Measurements from ENCODE around the gene TIGD6. TPM values are rescaled to one million over a fixed set of nuclear protein-coding genes. Genes with fewer than 3 reads are reported as not detected.
"Not testable (repeated sequence)": the region's sequence is repeated elsewhere in the genome, so short reads cannot be mapped to it uniquely, and the experiment has no call there.

TIGD6 gene
- total RNA-seq, 2 donors from 2014 or later, result 4.7 to 11.7 TPM

- H3K27ac ChIP-seq, result no peak overlapping the region
- intact Hi-C loops (cut with DNase I), result no loop called here
Observed at GRCh38 chr5:150035139-150035895, 34.9 kb upstream of the TIGD6 start.

GRCh38 chr5:150034662-150035061, 34.2 kb upstream of the TIGD6 start:
- intact Hi-C loops (cut with DNase I), result no loop called here
- 76% methylated on average over 4 of the region's 4 CpGs for WGBS
- Histone ChIP-seq H3K9me3 (no peaks in the 10 kb centered on the region), H3K4me1 (replicated peaks) (peaks cover 4% of the 10 kb centered on the region), H3K27ac (no peak overlapping the region), H3K4me3 (no peak overlapping the region), H3K27me3 (replicated peaks; ENCODE audit: insufficient read depth) (no peaks in the 10 kb centered on the region), H3K36me3 (peaks cover 0 to 9% of the 10 kb centered on the region in 2 donors)
- no peak for TF ChIP-seq POLR2AphosphoS5 (IDR thresholded peaks at IDR 0.05)
- no peak for TF ChIP-seq POLR2A (IDR thresholded peaks at IDR 0.05)
- TF ChIP-seq CTCF (IDR thresholded peaks at IDR 0.05), result no peak
- no peak for DNase-seq (ENCODE audit: low spot score)

More at GRCh38 chr5:150035139-150035895, 34.9 kb upstream of the TIGD6 start:
- no peak for TF ChIP-seq POLR2A (IDR thresholded peaks at IDR 0.05)
- TF ChIP-seq CTCF (IDR thresholded peaks at IDR 0.05), result no peak
- TF ChIP-seq POLR2AphosphoS5 (IDR thresholded peaks at IDR 0.05), result no peak
- H3K9me3 ChIP-seq, result no peaks in the 10 kb centered on the region
- H3K4me3 ChIP-seq, result no peak overlapping the region
- peaks cover 0 to 9% of the 10 kb centered on the region in 2 donors for H3K36me3 ChIP-seq
- peaks cover 4% of the 10 kb centered on the region for H3K4me1 ChIP-seq (replicated peaks)
- WGBS, result 71% methylated on average over 7 of the region's 7 CpGs
- DNase-seq (ENCODE audit: low spot score), result no peak
- no peaks in the 10 kb centered on the region for H3K27me3 ChIP-seq (replicated peaks; ENCODE audit: insufficient read depth)

- TF ChIP-seq CTCF (IDR thresholded peaks at IDR 0.05), result no peak
- no peak for TF ChIP-seq POLR2AphosphoS5 (IDR thresholded peaks at IDR 0.05)
- TF ChIP-seq POLR2A (IDR thresholded peaks at IDR 0.05), result no peak
- WGBS, result 91% methylated on average over 4 of the region's 4 CpGs
- no peak for DNase-seq (ENCODE audit: low spot score)
- peaks cover 4% of the 10 kb centered on the region for H3K4me1 ChIP-seq (replicated peaks)
- intact Hi-C loops (cut with DNase I), result no loop called here
- no peak overlapping the region for H3K27ac ChIP-seq
- H3K9me3 ChIP-seq, result no peaks in the 10 kb centered on the region
- peaks cover 0 to 9% of the 10 kb centered on the region in 2 donors for H3K36me3 ChIP-seq
- no peaks in the 10 kb centered on the region for H3K27me3 ChIP-seq (replicated peaks; ENCODE audit: insufficient read depth)
- H3K4me3 ChIP-seq, result no peak overlapping the region
Observed at GRCh38 chr5:150033334-150033733, 32.9 kb upstream of the TIGD6 start.

GRCh38 chr5:150028047-150028446, 27.6 kb upstream of the TIGD6 start:
- not testable (repeated sequence) for H3K4me1 ChIP-seq (replicated peaks); H3K27me3 ChIP-seq (replicated peaks; ENCODE audit: insufficient read depth); H3K27ac ChIP-seq; H3K9me3 ChIP-seq; DNase-seq (ENCODE audit: low spot score); H3K4me3 ChIP-seq; H3K36me3 ChIP-seq
- intact Hi-C loops (cut with DNase I), result loop anchor here (10.0 kb wide), 1 partner anchor 187 kb away; no protein-coding TSS in a partner anchor
- WGBS, result 63% methylated on average over 1 of the region's 1 CpG

GRCh38 chr5:150026682-150027172, 26.3 kb upstream of the TIGD6 start:
- no peak for TF ChIP-seq POLR2AphosphoS5 (IDR thresholded peaks at IDR 0.05)
- no peak for TF ChIP-seq CTCF (IDR thresholded peaks at IDR 0.05)
- TF ChIP-seq POLR2A (IDR thresholded peaks at IDR 0.05), result no peak
- Histone ChIP-seq H3K27ac (no peak overlapping the region), H3K27me3 (replicated peaks; ENCODE audit: insufficient read depth) (no peaks in the 10 kb centered on the region), H3K36me3 (no peaks in the 10 kb centered on the region), H3K4me1 (replicated peaks) (no peaks in the 10 kb centered on the region), H3K4me3 (no peak overlapping the region), H3K9me3 (no peaks in the 10 kb centered on the region)
- DNase-seq (ENCODE audit: low spot score), result no peak
- WGBS, result 94% methylated on average over 4 of the region's 4 CpGs
- intact Hi-C loops (cut with DNase I), result loop anchor here (10.0 kb wide), 1 partner anchor 188 kb away; no protein-coding TSS in a partner anchor

Measured in prostate gland (tissue), 2 donors.